T-helper 22 cell (primary cell): ENCODE measurements around the gene IGFBP1.
"Not testable (repeated sequence)": the region's sequence is repeated elsewhere in the genome, so short reads cannot be mapped to it uniquely, and the experiment has no call there.

Experiments used
- DNase-seq: peaks from one replicate; pipeline ENCODE4 v3.0.0-alpha.2; 2020; ENCODE audit warnings: low read depth

IGFBP1 gene

DNA sequence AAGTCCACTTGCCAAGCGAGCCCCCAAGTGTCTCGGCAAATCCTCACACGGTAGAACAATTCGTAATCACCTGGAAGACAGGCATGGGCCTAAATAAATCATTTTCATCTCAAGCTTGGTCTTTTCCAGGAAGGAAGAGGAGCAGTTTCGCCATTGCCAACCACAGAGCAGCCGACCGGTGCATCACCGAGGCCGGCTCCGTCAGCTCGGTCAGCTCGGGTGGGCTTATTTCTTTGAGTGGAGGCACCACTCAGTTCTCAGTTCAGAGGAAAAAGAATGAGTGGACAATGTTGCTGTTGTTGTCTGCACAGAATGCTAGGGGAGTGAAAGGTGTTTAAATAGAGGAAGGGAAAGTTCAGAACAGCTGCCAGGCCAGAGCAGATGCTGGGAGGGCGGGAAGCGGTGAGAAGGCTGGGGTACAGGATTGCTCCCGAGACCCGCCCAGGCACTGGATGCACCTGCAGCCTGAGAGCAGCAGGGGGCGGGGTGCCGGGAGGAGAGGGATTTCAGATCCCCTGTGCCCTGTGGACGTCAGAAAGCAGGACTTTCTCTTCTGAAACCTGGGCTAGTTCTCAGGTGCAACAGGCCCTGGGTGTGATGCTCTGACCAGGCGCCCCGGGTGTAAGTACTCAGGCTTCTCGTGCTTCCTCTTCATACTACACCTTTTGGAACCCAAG is 50.5 kb downstream of the IGFBP1 start:
- DNase-seq: no peak

DNA sequence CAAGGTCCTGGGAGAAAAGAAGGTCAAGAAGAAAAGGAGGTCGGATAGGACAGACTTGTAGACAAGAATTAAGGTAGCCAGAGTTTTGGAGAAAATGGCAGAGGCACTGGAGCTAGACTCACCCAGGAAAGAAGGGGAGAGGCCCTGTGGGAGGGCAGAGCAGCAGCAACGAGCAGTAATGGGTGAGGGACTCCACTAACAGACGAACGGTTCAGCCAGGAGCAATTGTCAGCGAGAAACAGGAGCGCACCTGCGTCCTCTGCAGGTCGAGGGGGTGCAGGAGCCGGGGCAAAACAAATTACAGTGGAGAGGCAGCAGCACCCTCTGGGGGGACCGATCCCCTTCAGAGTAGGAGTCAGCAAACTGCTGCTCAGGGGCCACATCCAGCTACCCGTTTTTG is 51.3 kb downstream of the IGFBP1 start:
- DNase-seq: no peak

DNA sequence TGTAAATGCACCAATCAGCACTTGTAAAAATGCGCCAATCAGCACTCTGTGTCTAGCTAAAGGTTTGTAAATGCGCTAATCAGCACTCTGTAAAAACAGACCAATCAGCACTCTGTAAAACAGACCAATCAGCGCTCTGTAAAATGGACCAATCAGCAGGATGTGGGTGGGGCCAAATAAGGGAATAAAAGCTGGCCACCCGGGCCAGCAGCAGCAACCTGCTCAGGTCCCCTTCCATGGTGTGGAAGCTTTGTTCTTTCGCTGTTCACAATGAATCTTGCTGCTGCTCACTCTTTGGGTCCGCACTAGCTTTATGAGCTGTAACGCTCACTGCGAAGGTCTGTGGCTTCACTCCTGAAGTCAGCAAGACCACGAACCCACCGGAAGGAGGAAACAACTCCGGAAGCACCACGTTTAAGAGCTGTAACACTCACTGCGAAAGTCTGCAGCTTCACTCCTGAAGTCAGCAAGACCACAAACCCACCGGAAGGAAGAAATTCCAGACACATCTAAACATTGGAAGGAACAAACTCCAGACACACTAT is 52.0 kb downstream of the IGFBP1 start:
- DNase-seq: not testable (repeated sequence)

DNA sequence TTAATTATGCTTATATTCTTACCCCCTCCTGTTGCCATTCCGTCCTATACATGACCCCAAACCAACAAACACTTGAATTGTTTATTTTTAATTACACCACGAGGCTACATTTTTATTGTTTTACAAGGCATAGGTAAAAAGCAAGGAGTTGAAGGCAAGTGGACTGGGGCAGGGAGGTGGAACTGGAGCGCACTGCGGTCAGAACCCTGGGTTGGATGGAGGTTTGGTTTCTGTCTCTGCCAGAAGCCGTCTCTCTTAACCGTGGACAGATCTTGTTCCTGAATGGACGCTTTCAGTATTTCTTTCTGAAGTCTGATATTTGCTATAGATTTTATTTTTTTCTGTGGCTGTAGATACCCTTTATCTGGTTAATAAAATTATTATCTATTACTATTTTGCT is 52.7 kb downstream of the IGFBP1 start:
- DNase-seq: no peak
